DND-41 (cell line): Measurements from ENCODE around the gene HCRTR1.

Experiments used
- ATAC-seq: fragments of 200-7000 bp; cut with Tn5 transposase; 3 replicates; pipeline ENCODE4 v1.9.1; 2021; ENCODE audit warnings: low read depth; ENCODE audit not compliant: insufficient read depth
- DNase-seq: peaks from one replicate; pipeline ENCODE4 v3.0.0-alpha.2; 2020
- H2AFZ ChIP-seq: 2 replicates; pipeline ENCODE4 v1.6.0; 2012; ENCODE audit warnings: low read depth, low read length
- H3K27ac ChIP-seq: 2 replicates; pipeline ENCODE4 v1.5.1; 2012; ENCODE audit warnings: low read length, inconsistent platforms
- H3K27me3 ChIP-seq: fragments of 200-600 bp; sonication (generic); 2 replicates; pipeline ENCODE4 v1.6.0; 2012; ENCODE audit warnings: low read length, mild to moderate bottlenecking, inconsistent platforms; ENCODE audit not compliant: insufficient read depth, poor library complexity
- H3K36me3 ChIP-seq: 2 replicates; pipeline ENCODE4 v1.5.1; 2012; ENCODE audit warnings: low read length, inconsistent platforms; ENCODE audit not compliant: insufficient read depth
- H3K4me1 ChIP-seq: 2 replicates; pipeline ENCODE4 v1.5.1; 2012; ENCODE audit warnings: mild to moderate bottlenecking, low read length; ENCODE audit not compliant: insufficient read depth
- H3K4me2 ChIP-seq: 2 replicates; pipeline ENCODE4 v1.6.0; 2012; ENCODE audit warnings: mild to moderate bottlenecking, moderate library complexity, low read length, inconsistent platforms; ENCODE audit not compliant: insufficient read depth
- H3K4me3 ChIP-seq, 2 experiments: fragments of 200-600 bp in 1 of 2; shearing (Covaris generic) in 1 of 2; 2 replicates each; pipeline ENCODE4 v1.5.1; 2012 to 2016; ENCODE audit warnings: inconsistent platforms in 2 of 2, low read length in 2 of 2, mild to moderate bottlenecking in 2 of 2, low read depth in 1 of 2, moderate library complexity in 1 of 2
- H3K79me2 ChIP-seq: 2 replicates; pipeline ENCODE4 v1.6.0; 2012; ENCODE audit warnings: low read length, inconsistent platforms; ENCODE audit not compliant: insufficient read depth
- H3K9ac ChIP-seq: 2 replicates; pipeline ENCODE4 v1.6.0; 2012; ENCODE audit warnings: low read depth, mild to moderate bottlenecking, inconsistent platforms, low read length, moderate library complexity
- H3K9me3 ChIP-seq: 2 replicates; pipeline ENCODE4 v1.5.1; 2012; ENCODE audit warnings: low read length, moderate library complexity, mild to moderate bottlenecking, inconsistent platforms; ENCODE audit not compliant: insufficient read depth, severe bottlenecking
- H4K20me1 ChIP-seq: 2 replicates; pipeline ENCODE4 v1.6.0; 2012; ENCODE audit warnings: low read length; ENCODE audit not compliant: insufficient read depth
- EZH2 ChIP-seq: IDR thresholded peaks from 3 replicates; pipeline ENCODE4 v1.6.1; 2012; ENCODE audit warnings: borderline replicate concordance, low read depth, mild to moderate bottlenecking, moderate library complexity, low read length, inconsistent platforms; ENCODE audit not compliant: severe bottlenecking
- TF ChIP-seq, protein P1 (sequence below): IDR thresholded peaks from 2 replicates; pipeline ENCODE4 v1.5.1; 2012; ENCODE audit warnings: borderline replicate concordance, low read length, moderate library complexity, mild to moderate bottlenecking; ENCODE audit not compliant: poor library complexity, severe bottlenecking; ENCODE audit errors: extremely low read depth

HCRTR1 gene

DNA sequence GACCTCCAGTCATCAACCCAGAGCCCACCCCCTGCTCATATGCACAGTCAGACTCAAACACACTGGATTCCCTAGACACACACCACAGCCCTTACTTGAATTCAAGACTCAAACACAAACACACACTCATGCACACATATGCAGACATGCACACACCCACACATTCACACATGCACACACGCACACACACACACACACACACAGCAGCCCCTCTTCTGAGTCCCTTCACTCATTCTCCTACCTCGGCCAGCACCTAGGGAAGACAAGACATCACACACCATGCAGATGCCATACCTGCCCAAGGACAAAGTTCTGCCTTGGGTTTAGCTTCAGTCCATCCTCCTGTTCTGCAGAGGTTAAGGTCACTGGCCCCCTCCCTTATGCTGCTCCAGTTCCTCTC is 1.6 kb upstream of the HCRTR1 start:
- no peak overlapping the region for H3K4me2 ChIP-seq
- DNase-seq, result no peak

DNA sequence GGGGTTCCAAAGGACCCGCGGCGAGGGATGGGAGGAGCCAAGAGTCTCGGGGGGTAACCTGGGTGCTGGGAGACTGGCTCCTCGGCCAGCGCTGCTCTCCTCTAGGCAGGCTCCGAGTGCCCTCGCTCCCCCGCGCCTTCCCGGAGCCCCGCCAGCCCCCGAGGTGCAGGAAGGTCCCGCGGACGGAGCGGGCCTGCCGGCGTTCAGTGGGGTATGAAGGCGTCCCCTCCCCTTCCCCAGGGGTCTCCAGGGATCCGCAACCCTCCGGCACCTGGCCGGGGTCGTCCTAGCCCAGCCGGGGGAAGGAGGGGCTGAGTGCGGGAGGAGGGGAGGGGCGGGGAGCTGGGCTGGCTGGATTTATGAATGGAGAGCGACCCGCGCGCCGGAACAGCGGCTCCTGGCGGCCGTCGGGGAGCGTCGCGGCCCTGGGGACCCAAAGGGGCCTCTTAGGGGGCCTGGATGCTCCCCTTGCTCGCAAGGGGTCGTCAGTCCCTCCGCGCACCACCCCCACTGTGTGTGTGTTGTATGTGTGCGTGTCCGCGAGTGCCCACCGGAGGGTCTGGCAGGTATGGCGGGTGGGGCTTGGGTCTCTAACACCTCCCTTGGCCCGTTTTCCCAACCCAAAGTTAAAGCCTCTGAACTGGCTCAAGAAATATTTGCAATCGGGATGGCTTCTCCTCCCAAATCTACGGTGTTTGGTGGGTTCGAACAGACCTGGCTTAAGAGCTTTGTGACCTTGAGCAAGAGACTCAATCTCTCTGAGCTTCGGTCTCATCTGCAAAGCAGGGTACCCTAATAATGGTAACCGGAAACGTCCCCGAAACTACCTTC is 642 bp downstream of the HCRTR1 start:
- Histone ChIP-seq H4K20me1 (0 out of 2 replicates have a peak, but pooled peaks cover 8% of the 10 kb centered on the region), H3K4me1 (no peaks in the 10 kb centered on the region), H3K27ac (no peak overlapping the region), H3K9me3 (no peaks in the 10 kb centered on the region), H3K9ac (no peak overlapping the region), H3K36me3 (no peaks in the 10 kb centered on the region), H3K4me3 (no peak overlapping the region), H2AFZ (no peak overlapping the region), H3K79me2 (no peaks in the 10 kb centered on the region), H3K4me2 (no peak overlapping the region), H3K27me3 (peaks cover 11% of the 10 kb centered on the region)
- peak; percentile 81 for ATAC-seq
- peak; percentile 50 for DNase-seq
- TF ChIP-seq EZH2, result no peak
- TF ChIP-seq, protein P1, sequence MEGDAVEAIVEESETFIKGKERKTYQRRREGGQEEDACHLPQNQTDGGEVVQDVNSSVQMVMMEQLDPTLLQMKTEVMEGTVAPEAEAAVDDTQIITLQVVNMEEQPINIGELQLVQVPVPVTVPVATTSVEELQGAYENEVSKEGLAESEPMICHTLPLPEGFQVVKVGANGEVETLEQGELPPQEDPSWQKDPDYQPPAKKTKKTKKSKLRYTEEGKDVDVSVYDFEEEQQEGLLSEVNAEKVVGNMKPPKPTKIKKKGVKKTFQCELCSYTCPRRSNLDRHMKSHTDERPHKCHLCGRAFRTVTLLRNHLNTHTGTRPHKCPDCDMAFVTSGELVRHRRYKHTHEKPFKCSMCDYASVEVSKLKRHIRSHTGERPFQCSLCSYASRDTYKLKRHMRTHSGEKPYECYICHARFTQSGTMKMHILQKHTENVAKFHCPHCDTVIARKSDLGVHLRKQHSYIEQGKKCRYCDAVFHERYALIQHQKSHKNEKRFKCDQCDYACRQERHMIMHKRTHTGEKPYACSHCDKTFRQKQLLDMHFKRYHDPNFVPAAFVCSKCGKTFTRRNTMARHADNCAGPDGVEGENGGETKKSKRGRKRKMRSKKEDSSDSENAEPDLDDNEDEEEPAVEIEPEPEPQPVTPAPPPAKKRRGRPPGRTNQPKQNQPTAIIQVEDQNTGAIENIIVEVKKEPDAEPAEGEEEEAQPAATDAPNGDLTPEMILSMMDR, result peak; percentile 68

More for the DNA sequence above, 1.6 kb upstream of the HCRTR1 start:
- H2AFZ ChIP-seq, result no peak overlapping the region
- no peak overlapping the region for H3K4me3 ChIP-seq
- no peaks in the 10 kb centered on the region for H3K4me1 ChIP-seq
- H3K36me3 ChIP-seq, result no peaks in the 10 kb centered on the region
- no peak overlapping the region for H3K9ac ChIP-seq
- no peaks in the 10 kb centered on the region for H3K79me2 ChIP-seq
- ATAC-seq, result no peak
- TF ChIP-seq, protein P1, result no peak
- TF ChIP-seq EZH2, result no peak
- no peak overlapping the region for H3K27ac ChIP-seq
- H3K27me3 ChIP-seq, result peaks cover 11% of the 10 kb centered on the region
- H3K9me3 ChIP-seq, result no peaks in the 10 kb centered on the region
- H4K20me1 ChIP-seq, result 0 out of 2 replicates have a peak, but pooled peaks cover 8% of the 10 kb centered on the region

DNA sequence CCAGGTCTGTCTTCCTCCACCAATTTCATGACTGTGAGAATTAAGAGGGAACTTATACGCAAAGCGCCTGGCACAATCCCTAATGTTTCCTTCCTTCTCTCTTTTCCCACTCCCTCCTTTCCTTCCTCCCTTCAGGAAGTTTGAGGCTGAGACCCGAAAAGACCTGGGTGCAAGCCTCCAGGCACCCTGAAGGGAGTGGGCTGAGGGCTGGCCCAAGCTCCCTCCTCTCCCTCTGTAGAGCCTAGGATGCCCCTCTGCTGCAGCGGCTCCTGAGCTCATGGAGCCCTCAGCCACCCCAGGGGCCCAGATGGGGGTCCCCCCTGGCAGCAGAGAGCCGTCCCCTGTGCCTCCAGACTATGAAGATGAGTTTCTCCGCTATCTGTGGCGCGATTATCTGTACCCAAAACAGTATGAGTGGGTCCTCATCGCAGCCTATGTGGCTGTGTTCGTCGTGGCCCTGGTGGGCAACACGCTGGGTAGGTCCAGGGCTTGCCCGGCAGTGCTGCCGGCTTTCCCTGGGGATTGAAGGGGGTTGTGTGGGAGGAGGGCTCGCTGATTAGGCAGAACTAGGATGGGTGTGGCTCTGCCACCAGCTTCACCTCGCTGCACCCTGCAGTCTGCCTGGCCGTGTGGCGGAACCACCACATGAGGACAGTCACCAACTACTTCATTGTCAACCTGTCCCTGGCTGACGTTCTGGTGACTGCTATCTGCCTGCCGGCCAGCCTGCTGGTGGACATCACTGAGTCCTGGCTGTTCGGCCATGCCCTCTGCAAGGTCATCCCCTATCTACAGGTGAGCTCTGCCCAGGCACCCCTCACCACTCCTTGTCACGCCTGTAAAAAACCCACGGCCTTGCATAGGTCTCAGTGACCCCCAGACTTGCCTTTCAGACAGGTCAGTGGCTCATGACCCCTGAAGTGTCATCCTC is 1.7 kb downstream of the HCRTR1 start:
- H3K4me1 ChIP-seq, result no peaks in the 10 kb centered on the region
- H3K27ac ChIP-seq, result no peak overlapping the region
- no peaks in the 10 kb centered on the region for H3K79me2 ChIP-seq
- H3K4me2 ChIP-seq, result no peak overlapping the region
- no peak overlapping the region for H3K9ac ChIP-seq
- no peaks in the 10 kb centered on the region for H3K36me3 ChIP-seq
- TF ChIP-seq EZH2, result no peak
- TF ChIP-seq, protein P1, result no peak
- H3K9me3 ChIP-seq, result no peaks in the 10 kb centered on the region
- H3K27me3 ChIP-seq, result peaks cover 11% of the 10 kb centered on the region
- DNase-seq (no peak), ATAC-seq (no peak)
- no peak overlapping the region for H2AFZ ChIP-seq
- 0 out of 2 replicates have a peak, but pooled peaks cover 8% of the 10 kb centered on the region for H4K20me1 ChIP-seq
- H3K4me3 ChIP-seq, result no peak overlapping the region
